ENCODE data around the gene CEP76. TPM values are rescaled to one million over a fixed set of nuclear protein-coding genes. Genes with fewer than 3 reads are reported as not detected.
"Not testable (repeated sequence)": the region's sequence is repeated elsewhere in the genome, so short reads cannot be mapped to it uniquely, and the experiment has no call there.

Gene CEP76
- total RNA-seq, 1 donor from 2014 or later, result 21.2 TPM

- H3K4me3 ChIP-seq (ENCODE audit: low read depth, low read length), result no peak overlapping the region
- DNase-seq (ENCODE audit: low read depth), result no peak
- TF ChIP-seq CTCF (conservative IDR thresholded peaks at IDR 0.05; ENCODE audit: low read depth, low read length), result no peak
Measured at GRCh38 chr18:12631831-12632477, 70.6 kb downstream of the CEP76 start.

- H3K4me3 ChIP-seq (ENCODE audit: low read depth, low read length), result no peak overlapping the region
- no peak for DNase-seq (ENCODE audit: low read depth)
Measured at GRCh38 chr18:12630136-12630535, 72.4 kb downstream of the CEP76 start.

GRCh38 chr18:12628706-12629702 lies 73.5 kb downstream of the CEP76 start:
- DNase-seq (ENCODE audit: low read depth), result peak; percentile 76
- TF ChIP-seq CTCF (conservative IDR thresholded peaks at IDR 0.05; ENCODE audit: low read depth, low read length), result no peak
- H3K4me3 ChIP-seq (ENCODE audit: low read depth, low read length), result peak overlapping the region; percentile 29

More at GRCh38 chr18:12630136-12630535, 72.4 kb downstream of the CEP76 start:
- TF ChIP-seq CTCF (conservative IDR thresholded peaks at IDR 0.05; ENCODE audit: low read depth, low read length), result no peak

GRCh38 chr18:12627199-12627598 lies 75.3 kb downstream of the CEP76 start:
- DNase-seq (ENCODE audit: low read depth); H3K4me3 ChIP-seq (ENCODE audit: low read depth, low read length): not testable (repeated sequence)

GRCh38 chr18:12625241-12625640 lies 77.3 kb downstream of the CEP76 start:
- no peak for TF ChIP-seq CTCF (conservative IDR thresholded peaks at IDR 0.05; ENCODE audit: low read depth, low read length)
- no peak overlapping the region for H3K4me3 ChIP-seq (ENCODE audit: low read depth, low read length)
- DNase-seq (ENCODE audit: low read depth), result no peak

Other genes starting within 250 kb of the CEP76 start
- 20.7 and 22.8 TPM in 2 replicates for gene SPIRE1, start 44.6 kb downstream of the CEP76 start, total RNA-seq
- 94.2 and 96.5 TPM in 2 replicates for gene PSMG2, start 319 bp upstream of the CEP76 start, total RNA-seq
- 29.6 and 54.0 TPM in 2 replicates for gene PTPN2, start 181.5 kb upstream of the CEP76 start, total RNA-seq
- gene SEH1L, start 245.3 kb upstream of the CEP76 start, total RNA-seq, result 23.1 and 44.4 TPM in 2 replicates

All from epithelial cell of proximal tubule (primary cell).